ENCODE results near the gene LMCD1. TPM values are rescaled to one million over a fixed set of nuclear protein-coding genes. Genes with fewer than 3 reads are reported as not detected.

LMCD1 gene
- total and polyA plus RNA-seq, 2 of the 4 experiments (the other 2 are of a cell fraction): 50.0 to 53.8 TPM

GRCh38 chr3:8482960-8483665, 18.5 kb upstream of the LMCD1 start (continued):
- TF ChIP-seq USF2 (IDR thresholded peaks at IDR 0.05; ENCODE audit: low read depth, low read length): no peak

GRCh38 chr3:8484409-8485140, 17.0 kb upstream of the LMCD1 start:
- no peaks in the 10 kb centered on the region for H3K36me3 ChIP-seq (ENCODE audit: control insufficient read depth, insufficient read depth, low read length)
- H4K91ac ChIP-seq (ENCODE audit: insufficient read depth, low read depth, low read length): peak overlapping the region; percentile 52
- H4K20me1 ChIP-seq (ENCODE audit: insufficient read depth, low read length): no peaks in the 10 kb centered on the region
- no peaks in the 10 kb centered on the region for H3K27me3 ChIP-seq (ENCODE audit: control insufficient read depth, insufficient read depth, low read length)
- dilution Hi-C loops (cut with HindIII; ENCODE audit: low sequenced_read_pairs, unreplicated experiment) (no loop called here), intact Hi-C loops (cut with micrococcal nuclease) (no loop called here), in situ Hi-C loops (cut with MboI; ENCODE audit: low sequenced_read_pairs) (no loop called here)
- no peak overlapping the region for H2AK9ac ChIP-seq (replicated peaks; ENCODE audit: low read depth, low read length, poor library complexity)
- TF ChIP-seq RFX5 (IDR thresholded peaks at IDR 0.05; ENCODE audit: low read depth, low read length): no peak
- H4K8ac ChIP-seq (ENCODE audit: low read depth in 2 of 2, low read length in 2 of 2): peak overlapping the region in 1 of 2 experiments; percentile 39; a peak in 2 of 4 replicates
- ATAC-seq (ENCODE audit: low read depth) (no peak), DNase-seq (no peak)
- H2AFZ ChIP-seq (replicated peaks; ENCODE audit: low read length, poor library complexity): no peak overlapping the region
- peak overlapping the region; percentile 79; the same call in 1 of the 3 replicates for H2BK15ac ChIP-seq (ENCODE audit: low read depth, low read length)
- H3K56ac ChIP-seq (ENCODE audit: extremely low read depth, insufficient read depth, low read length): no peak overlapping the region
- H3K9me3 ChIP-seq (ENCODE audit: control insufficient read depth, insufficient read depth, low read length): peaks cover 5% of the 10 kb centered on the region; the same call in 1 of the 2 replicates
- H2BK120ac ChIP-seq (ENCODE audit: low read depth, low read length): peak overlapping the region; percentile 24
- peaks cover 11% of the 10 kb centered on the region for H3K9me1 ChIP-seq (ENCODE audit: insufficient read depth, low read length)
- WGBS, 2 experiments (ENCODE audit: extremely low coverage in 2 of 2, insufficient read length in 1 of 2): 91% methylated on average over 2 of the region's 5 CpGs; no CpG with 5 or more reads in 1 of the 2 experiments
- peak overlapping the region; percentile 15; the same call in 1 of the 2 replicates for H4K5ac ChIP-seq (ENCODE audit: low read depth, low read length)
- peak overlapping the region; percentile 73 for H2BK5ac ChIP-seq (ENCODE audit: low read depth, low read length, poor library complexity, severe bottlenecking)
- peak overlapping the region; percentile 74 for H3K14ac ChIP-seq (replicated peaks; ENCODE audit: low read depth, low read length)
- H3K27ac ChIP-seq (ENCODE audit: insufficient read depth, low read length): no peak overlapping the region; the same call in 1 of the 2 replicates
- H3K9ac ChIP-seq (ENCODE audit: low read depth, low read length): no peak overlapping the region
- no TSS peak for BruUV-seq (replicated peaks)
- H3K79me1 ChIP-seq (ENCODE audit: low read depth in 1 of 2, low read length in 2 of 2): no peaks in the 10 kb centered on the region
- peak overlapping the region; percentile 86 for H3K4ac ChIP-seq (ENCODE audit: low read depth, low read length)
- 0 out of 2 replicates have a peak overlapping the region, but pooled peaks have one; percentile 12 for H3K23ac ChIP-seq (ENCODE audit: low read depth, low read length)
- H3K18ac ChIP-seq (ENCODE audit: low read depth, low read length): peak overlapping the region; percentile 60
- POLR2A ChIA-PET (ENCODE audit: unreplicated experiment): interaction anchor here (1.1 kb wide), 1 partner anchor 17 kb away, joined by 3 read pairs; the partner anchor contains the start of gene LMCD1
- H3K4me1 ChIP-seq (ENCODE audit: control insufficient read depth, insufficient read depth, low read length): peaks cover 18% of the 10 kb centered on the region
- peak overlapping the region; percentile 75 for H2BK20ac ChIP-seq (ENCODE audit: low read depth, low read length)
- H2AK5ac ChIP-seq (ENCODE audit: low read depth, low read length): peak overlapping the region; percentile 85
- H3K4me3 ChIP-seq (ENCODE audit: insufficient read depth, low read depth, low read length): no peak overlapping the region
- H3K4me2 ChIP-seq (ENCODE audit: low read depth, low read length): no peak overlapping the region
- CTCF ChIA-PET: no interaction called here

All from IMR-90 (cell line).